Measurements from ENCODE around the gene DMRTC2.

The DMRTC2 gene

GRCh38 chr19:41843371-41843770, 1.5 kb upstream of the DMRTC2 start:
- Histone ChIP-seq H3K4me2 (ENCODE audit: low read length) (no peak overlapping the region), H3K27me3 (ENCODE audit: control insufficient read depth, insufficient read depth, low read length) (no peaks in the 10 kb centered on the region), H2AFZ (no peak overlapping the region), H3K9me3 (ENCODE audit: control insufficient read depth, low read length) (no peaks in the 10 kb centered on the region), H3K4me1 (no peaks in the 10 kb centered on the region), H3K36me3 (ENCODE audit: control insufficient read depth, insufficient read depth, low read length) (no peaks in the 10 kb centered on the region), H3K4me3 (ENCODE audit: low read depth, low read length) (no peak overlapping the region), H3K79me2 (no peaks in the 10 kb centered on the region), H3K27ac (no peak overlapping the region), H3K9ac (no peak overlapping the region)
- no peak for TF ChIP-seq CTCF (IDR thresholded peaks at IDR 0.05)

- Histone ChIP-seq H3K36me3 (ENCODE audit: control insufficient read depth, insufficient read depth, low read length) (no peaks in the 10 kb centered on the region), H3K27me3 (ENCODE audit: control insufficient read depth, insufficient read depth, low read length) (no peaks in the 10 kb centered on the region), H3K9me3 (ENCODE audit: control insufficient read depth, low read length) (no peaks in the 10 kb centered on the region), H3K27ac (no peak within 1 kb of the TSS), H3K4me3 (ENCODE audit: low read depth, low read length) (no peak within 1 kb of the TSS), H2AFZ (no peak within 1 kb of the TSS), H3K4me2 (ENCODE audit: low read length) (no peak within 1 kb of the TSS), H3K4me1 (no peaks in the 10 kb centered on the region), H3K79me2 (no peaks in the 10 kb centered on the region), H3K9ac (no peak within 1 kb of the TSS)
- no peak for TF ChIP-seq CTCF (IDR thresholded peaks at IDR 0.05)
These were observed 241 bp upstream of the DMRTC2 start, which contains the start of gene LYPD4 for GRCh38 chr19:41844601-41845000. LYPD4 (minus strand) TSS chr19:41844683; CDS start chr19:41839285, 5,398 bp downstream.

GRCh38 chr19:41845051-41845590, 279 bp downstream of the DMRTC2 start:
- no peak for TF ChIP-seq CTCF (IDR thresholded peaks at IDR 0.05)
- Histone ChIP-seq H3K27ac (no peak overlapping the region), H3K36me3 (ENCODE audit: control insufficient read depth, insufficient read depth, low read length) (no peaks in the 10 kb centered on the region)

GRCh38 chr19:41847351-41848105, 2.7 kb downstream of the DMRTC2 start:
- Histone ChIP-seq H3K4me3 (ENCODE audit: low read depth, low read length) (no peak overlapping the region), H3K27me3 (ENCODE audit: control insufficient read depth, insufficient read depth, low read length) (no peaks in the 10 kb centered on the region), H3K36me3 (ENCODE audit: control insufficient read depth, insufficient read depth, low read length) (no peaks in the 10 kb centered on the region), H3K4me1 (no peaks in the 10 kb centered on the region), H3K4me2 (ENCODE audit: low read length) (no peak overlapping the region), H3K27ac (no peak overlapping the region), H2AFZ (no peak overlapping the region), H3K9ac (no peak overlapping the region), H3K9me3 (ENCODE audit: control insufficient read depth, low read length) (no peaks in the 10 kb centered on the region), H3K79me2 (no peaks in the 10 kb centered on the region)
- no peak for TF ChIP-seq CTCF (IDR thresholded peaks at IDR 0.05)

More at GRCh38 chr19:41845051-41845590, 279 bp downstream of the DMRTC2 start:
- H3K9ac ChIP-seq: no peak overlapping the region
- no peaks in the 10 kb centered on the region for H3K79me2 ChIP-seq
- no peak overlapping the region for H3K4me3 ChIP-seq (ENCODE audit: low read depth, low read length)
- H3K4me1 ChIP-seq: no peaks in the 10 kb centered on the region
- no peaks in the 10 kb centered on the region for H3K9me3 ChIP-seq (ENCODE audit: control insufficient read depth, low read length)
- no peaks in the 10 kb centered on the region for H3K27me3 ChIP-seq (ENCODE audit: control insufficient read depth, insufficient read depth, low read length)
- no peak overlapping the region for H3K4me2 ChIP-seq (ENCODE audit: low read length)
- no peak overlapping the region for H2AFZ ChIP-seq

Measured in parathyroid adenoma (tissue), 2 donors.